ENCODE results near the gene FLRT2. TPM values are rescaled to one million over a fixed set of nuclear protein-coding genes. Genes with fewer than 3 reads are reported as not detected.

FLRT2 gene
- total and polyA plus RNA-seq, 2 experiments from 2014 or later, result 5.2 to 5.8 TPM

DNA sequence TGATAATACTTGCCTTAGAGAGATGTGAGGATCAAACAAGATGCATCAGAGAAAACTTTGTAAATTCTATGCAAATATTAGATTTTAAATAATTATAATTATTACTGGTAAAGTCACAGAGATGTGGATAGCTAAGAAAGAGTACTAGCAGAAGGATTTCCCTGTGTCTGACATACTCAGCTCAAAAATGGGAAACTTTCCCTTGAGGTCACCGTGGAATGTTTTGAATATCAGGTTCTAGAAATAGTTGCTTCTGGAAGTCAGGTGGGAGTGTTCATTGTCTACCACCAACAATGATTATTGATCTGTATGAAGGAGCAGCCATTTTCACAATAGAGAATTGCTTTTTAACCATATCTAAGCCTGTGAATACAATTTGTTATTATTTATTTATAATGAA, 71.7 kb downstream of the FLRT2 start:
- Histone ChIP-seq H3K27me3 (no peaks in the 10 kb centered on the region), H3K36me3 (no peaks in the 10 kb centered on the region), H3K27ac (no peak overlapping the region), H3K4me1 (ENCODE audit: low read depth) (no peaks in the 10 kb centered on the region), H3K4me3 (no peak overlapping the region), H3K9me3 (ENCODE audit: low read depth) (no peaks in the 10 kb centered on the region)
- no peak for DNase-seq (ENCODE audit: low read depth in 1 of 2, low spot score in 1 of 2)
- no peak for TF ChIP-seq CTCF (IDR thresholded peaks at IDR 0.05; ENCODE audit: low read depth, low read length)

- H3K27me3 ChIP-seq, result no peaks in the 10 kb centered on the region
- H3K4me3 ChIP-seq, result no peak overlapping the region
- no peak for DNase-seq (ENCODE audit: low read depth in 1 of 2, low spot score in 1 of 2)
- H3K27ac ChIP-seq, result no peak overlapping the region
- H3K9me3 ChIP-seq (ENCODE audit: low read depth), result no peaks in the 10 kb centered on the region
- no peak for TF ChIP-seq CTCF (IDR thresholded peaks at IDR 0.05; ENCODE audit: low read depth, low read length)
- H3K36me3 ChIP-seq, result no peaks in the 10 kb centered on the region
- no peaks in the 10 kb centered on the region for H3K4me1 ChIP-seq (ENCODE audit: low read depth)
Measured at GRCh38 chr14:85602345-85602744, 72.4 kb downstream of the FLRT2 start.

DNA sequence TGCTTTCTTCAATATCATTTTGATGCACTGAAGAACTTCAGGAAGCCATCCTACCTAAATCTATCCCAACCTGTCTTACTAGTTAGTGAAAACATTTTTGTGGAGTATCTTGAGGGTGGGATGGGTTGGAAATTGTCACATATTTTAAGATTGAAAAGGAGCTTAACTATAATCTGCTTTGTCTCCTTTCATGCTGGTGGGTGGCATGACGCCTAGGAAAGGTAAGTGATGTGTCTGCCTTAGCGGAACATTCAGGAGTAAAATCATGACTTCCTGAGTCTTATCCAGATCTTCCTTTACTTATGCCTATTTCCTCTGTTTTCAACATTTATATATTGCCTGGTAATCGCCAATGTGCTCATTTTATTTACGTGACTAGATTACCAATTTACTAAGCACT, 74.1 kb downstream of the FLRT2 start:
- TF ChIP-seq CTCF (IDR thresholded peaks at IDR 0.05; ENCODE audit: low read depth, low read length), result no peak
- H3K27ac ChIP-seq, result no peak overlapping the region
- no peaks in the 10 kb centered on the region for H3K27me3 ChIP-seq
- no peak for DNase-seq (ENCODE audit: low read depth in 1 of 2, low spot score in 1 of 2)
- no peaks in the 10 kb centered on the region for H3K4me1 ChIP-seq (ENCODE audit: low read depth)
- no peak overlapping the region for H3K4me3 ChIP-seq
- H3K36me3 ChIP-seq, result no peaks in the 10 kb centered on the region
- H3K9me3 ChIP-seq (ENCODE audit: low read depth), result no peaks in the 10 kb centered on the region

DNA sequence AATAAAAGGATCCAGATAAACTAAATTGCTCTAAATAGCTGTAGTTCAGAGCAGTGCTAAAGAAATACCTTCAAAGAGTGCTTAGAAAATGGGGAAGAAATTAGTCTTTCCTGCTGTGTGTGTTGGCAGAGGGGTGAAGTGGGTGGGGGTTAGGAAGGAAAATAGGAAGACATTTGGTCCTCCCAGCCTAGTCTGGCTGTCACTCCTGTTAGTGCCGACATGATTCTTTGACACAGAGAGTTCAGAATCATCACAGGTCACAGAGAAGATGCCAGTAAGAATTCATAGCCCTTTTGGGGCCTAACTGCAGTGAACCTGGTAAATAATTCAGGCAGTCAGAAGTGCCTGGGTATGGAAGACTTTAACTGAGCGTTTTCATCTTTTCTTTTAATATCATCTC, 74.8 kb downstream of the FLRT2 start:
- Histone ChIP-seq H3K4me1 (ENCODE audit: low read depth) (no peaks in the 10 kb centered on the region), H3K4me3 (no peak overlapping the region), H3K27ac (no peak overlapping the region), H3K36me3 (no peaks in the 10 kb centered on the region), H3K9me3 (ENCODE audit: low read depth) (no peaks in the 10 kb centered on the region), H3K27me3 (no peaks in the 10 kb centered on the region)
- TF ChIP-seq CTCF (IDR thresholded peaks at IDR 0.05; ENCODE audit: low read depth, low read length), result no peak
- DNase-seq (ENCODE audit: low read depth in 1 of 2, low spot score in 1 of 2), result no peak

GRCh38 chr14:85607651-85608081, 77.7 kb downstream of the FLRT2 start:
- TF ChIP-seq CTCF (IDR thresholded peaks at IDR 0.05; ENCODE audit: low read depth, low read length), result no peak
- Histone ChIP-seq H3K27me3 (no peaks in the 10 kb centered on the region), H3K4me1 (ENCODE audit: low read depth) (no peaks in the 10 kb centered on the region), H3K36me3 (no peaks in the 10 kb centered on the region), H3K27ac (no peak overlapping the region), H3K9me3 (ENCODE audit: low read depth) (no peaks in the 10 kb centered on the region), H3K4me3 (no peak overlapping the region)
- DNase-seq (ENCODE audit: low read depth in 1 of 2, low spot score in 1 of 2), result peak in 1 of 2 donors; percentile 91

- Histone ChIP-seq H3K36me3 (no peaks in the 10 kb centered on the region), H3K27ac (no peak overlapping the region), H3K27me3 (no peaks in the 10 kb centered on the region), H3K9me3 (ENCODE audit: low read depth) (no peaks in the 10 kb centered on the region), H3K4me3 (no peak overlapping the region), H3K4me1 (ENCODE audit: low read depth) (peaks cover 3% of the 10 kb centered on the region)
- DNase-seq (ENCODE audit: low read depth in 1 of 2, low spot score in 1 of 2), result no peak
- no peak for TF ChIP-seq CTCF (IDR thresholded peaks at IDR 0.05; ENCODE audit: low read depth, low read length)
Measured at GRCh38 chr14:85613496-85613895, 83.6 kb downstream of the FLRT2 start.

Data from cardiac muscle cell (in vitro differentiated cells and primary cell).